Neural cell (in vitro differentiated cells): Measurements from ENCODE around the gene DCP1A.
"Not testable (repeated sequence)": the region's sequence is repeated elsewhere in the genome, so short reads cannot be mapped to it uniquely, and the experiment has no call there.

ENCODE experiments used
- SMC3 ChIP-seq: fragments of 450-650 bp; conservative IDR thresholded peaks from 2 replicates; pipeline ENCODE4 v1.6.1; 2014; ENCODE audit warnings: antibody characterized with exemption, mild to moderate bottlenecking, moderate library complexity; ENCODE audit not compliant: poor library complexity
- TF ChIP-seq, protein P1 (sequence below): fragments of 450-650 bp; IDR thresholded peaks from 2 replicates; pipeline ENCODE4 v1.5.1; 2014; ENCODE audit warnings: antibody characterized with exemption, mild to moderate bottlenecking, moderate library complexity; ENCODE audit not compliant: poor library complexity, severe bottlenecking

DNA sequence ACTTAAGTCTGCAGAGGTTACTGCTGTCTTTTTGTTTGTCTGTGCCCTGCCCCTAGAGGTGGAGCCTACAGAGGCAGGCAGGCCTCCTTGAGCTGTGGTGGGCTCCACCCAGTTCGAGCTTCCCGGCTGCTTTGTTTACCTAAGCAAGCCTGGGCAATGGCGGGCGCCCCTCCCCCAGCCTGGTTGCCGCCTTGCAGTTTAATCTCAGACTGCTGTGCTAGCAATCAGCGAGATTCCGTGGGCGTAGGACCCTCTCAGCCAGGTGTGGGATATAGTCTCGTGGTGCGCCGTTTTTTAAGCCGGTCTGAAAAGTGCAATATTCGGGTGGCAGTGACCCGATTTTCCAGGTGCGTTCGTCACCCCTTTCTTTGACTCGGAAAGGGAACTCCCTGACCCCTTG is 23.4 kb upstream of the DCP1A start:
- not testable (repeated sequence) for TF ChIP-seq SMC3
- TF ChIP-seq, protein P1, sequence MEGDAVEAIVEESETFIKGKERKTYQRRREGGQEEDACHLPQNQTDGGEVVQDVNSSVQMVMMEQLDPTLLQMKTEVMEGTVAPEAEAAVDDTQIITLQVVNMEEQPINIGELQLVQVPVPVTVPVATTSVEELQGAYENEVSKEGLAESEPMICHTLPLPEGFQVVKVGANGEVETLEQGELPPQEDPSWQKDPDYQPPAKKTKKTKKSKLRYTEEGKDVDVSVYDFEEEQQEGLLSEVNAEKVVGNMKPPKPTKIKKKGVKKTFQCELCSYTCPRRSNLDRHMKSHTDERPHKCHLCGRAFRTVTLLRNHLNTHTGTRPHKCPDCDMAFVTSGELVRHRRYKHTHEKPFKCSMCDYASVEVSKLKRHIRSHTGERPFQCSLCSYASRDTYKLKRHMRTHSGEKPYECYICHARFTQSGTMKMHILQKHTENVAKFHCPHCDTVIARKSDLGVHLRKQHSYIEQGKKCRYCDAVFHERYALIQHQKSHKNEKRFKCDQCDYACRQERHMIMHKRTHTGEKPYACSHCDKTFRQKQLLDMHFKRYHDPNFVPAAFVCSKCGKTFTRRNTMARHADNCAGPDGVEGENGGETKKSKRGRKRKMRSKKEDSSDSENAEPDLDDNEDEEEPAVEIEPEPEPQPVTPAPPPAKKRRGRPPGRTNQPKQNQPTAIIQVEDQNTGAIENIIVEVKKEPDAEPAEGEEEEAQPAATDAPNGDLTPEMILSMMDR: not testable (repeated sequence)
